ENCODE data around the gene PLEKHN1. TPM values are rescaled to one million over a fixed set of nuclear protein-coding genes. Genes with fewer than 3 reads are reported as not detected.

Gene PLEKHN1
- total and polyA plus RNA-seq, 2 donors (not counting 3 experiments of a cell fraction or from before 2014, with no cell fraction given) = 0.29 to 0.88 TPM

DNA sequence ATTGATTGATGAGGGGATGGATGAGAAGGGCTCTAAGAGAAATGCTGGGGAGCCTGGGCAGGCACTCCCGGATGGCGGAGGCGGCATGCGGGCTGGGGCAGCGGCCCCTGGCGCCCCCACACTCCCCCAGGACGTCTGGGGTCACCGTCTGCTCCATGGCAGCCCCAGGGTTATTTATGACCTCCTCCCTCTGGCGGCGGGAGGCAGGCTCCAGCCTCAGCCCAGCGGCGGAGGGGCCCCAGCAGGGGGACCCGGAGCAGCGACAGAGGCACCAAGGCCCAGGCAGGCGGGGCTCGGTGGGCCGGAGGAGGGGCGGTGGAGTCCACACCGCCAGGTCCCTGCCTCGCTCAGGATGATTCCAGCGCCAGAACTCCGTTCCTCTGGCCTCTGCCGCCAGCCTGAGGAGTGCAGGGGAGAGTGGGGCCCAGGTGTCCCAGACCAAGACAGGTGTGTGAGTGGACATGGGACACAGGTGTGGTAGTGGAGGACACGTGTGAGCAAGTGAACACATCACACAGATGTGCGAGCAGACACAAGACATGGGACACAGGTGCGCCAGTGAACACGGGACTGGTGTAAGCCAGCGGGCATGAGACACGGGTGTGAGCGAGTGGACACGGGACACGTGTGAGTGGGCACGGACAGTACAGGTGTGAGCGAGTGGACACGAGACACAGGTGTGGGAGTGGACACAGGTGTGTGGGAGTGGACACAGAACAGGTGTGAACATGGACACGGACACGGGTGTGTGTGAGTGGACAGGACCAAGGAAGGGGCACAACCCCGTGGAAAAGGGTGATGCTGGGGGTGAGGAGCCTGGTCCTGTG, 45.1 kb upstream of the PLEKHN1 start:
- no peaks in the 10 kb centered on the region for H4K20me1 ChIP-seq (replicated peaks; ENCODE audit: control insufficient read depth, extremely low read depth, insufficient read depth, low read length)
- intact Hi-C loops (cut with micrococcal nuclease) = loop anchor here (5.0 kb wide), 1 partner anchor 36 kb away; the partner anchor contains the start of gene NOC2L
- no peak overlapping the region for H3K4me3 ChIP-seq (replicated peaks in 1 of 3; ENCODE audit: insufficient read depth in 1 of 3, low read depth in 1 of 3, low read length in 3 of 3)
- ChIA-PET POLR2A (no interaction called here), CTCF (interaction anchor here (1.0 kb wide), 3 partner anchors 17 to 81 kb away, joined by 3 to 4 read pairs (median 3); no protein-coding TSS in a partner anchor)
- BruUV-seq (replicated peaks) = no TSS peak
- H3K36me3 ChIP-seq (ENCODE audit: control insufficient read depth in 2 of 2, extremely low read depth in 1 of 2, insufficient read depth in 2 of 2, low read length in 2 of 2) = no peaks in the 10 kb centered on the region
- H3K4me1 ChIP-seq (ENCODE audit: control insufficient read depth, extremely low read depth, insufficient read depth, low read length) = no peaks in the 10 kb centered on the region
- H3K9me1 ChIP-seq (replicated peaks; ENCODE audit: control insufficient read depth, extremely low read depth, insufficient read depth, low read length) = no peaks in the 10 kb centered on the region
- H3K9me3 ChIP-seq (replicated peaks; ENCODE audit: control insufficient read depth, insufficient read depth, low read length) = no peaks in the 10 kb centered on the region
- no peak overlapping the region for H3K27ac ChIP-seq (ENCODE audit: insufficient read depth, low read depth, low read length)
- no peak for TF ChIP-seq MYC (IDR thresholded peaks at IDR 0.05; ENCODE audit: low read depth, low read length)
- TF ChIP-seq, protein P1, sequence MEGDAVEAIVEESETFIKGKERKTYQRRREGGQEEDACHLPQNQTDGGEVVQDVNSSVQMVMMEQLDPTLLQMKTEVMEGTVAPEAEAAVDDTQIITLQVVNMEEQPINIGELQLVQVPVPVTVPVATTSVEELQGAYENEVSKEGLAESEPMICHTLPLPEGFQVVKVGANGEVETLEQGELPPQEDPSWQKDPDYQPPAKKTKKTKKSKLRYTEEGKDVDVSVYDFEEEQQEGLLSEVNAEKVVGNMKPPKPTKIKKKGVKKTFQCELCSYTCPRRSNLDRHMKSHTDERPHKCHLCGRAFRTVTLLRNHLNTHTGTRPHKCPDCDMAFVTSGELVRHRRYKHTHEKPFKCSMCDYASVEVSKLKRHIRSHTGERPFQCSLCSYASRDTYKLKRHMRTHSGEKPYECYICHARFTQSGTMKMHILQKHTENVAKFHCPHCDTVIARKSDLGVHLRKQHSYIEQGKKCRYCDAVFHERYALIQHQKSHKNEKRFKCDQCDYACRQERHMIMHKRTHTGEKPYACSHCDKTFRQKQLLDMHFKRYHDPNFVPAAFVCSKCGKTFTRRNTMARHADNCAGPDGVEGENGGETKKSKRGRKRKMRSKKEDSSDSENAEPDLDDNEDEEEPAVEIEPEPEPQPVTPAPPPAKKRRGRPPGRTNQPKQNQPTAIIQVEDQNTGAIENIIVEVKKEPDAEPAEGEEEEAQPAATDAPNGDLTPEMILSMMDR (IDR thresholded peaks at IDR 0.05; ENCODE audit: extremely low read depth in 1 of 2, insufficient read depth in 1 of 2, low read depth in 1 of 2, low read length in 2 of 2) = peak; percentile 20 to 58
- TF ChIP-seq, protein P2, sequence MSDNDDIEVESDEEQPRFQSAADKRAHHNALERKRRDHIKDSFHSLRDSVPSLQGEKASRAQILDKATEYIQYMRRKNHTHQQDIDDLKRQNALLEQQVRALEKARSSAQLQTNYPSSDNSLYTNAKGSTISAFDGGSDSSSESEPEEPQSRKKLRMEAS (IDR thresholded peaks at IDR 0.05; ENCODE audit: insufficient read depth, insufficient read length) = no peak
- no peak for TF ChIP-seq POLR2A (IDR thresholded peaks at IDR 0.05; ENCODE audit: low read depth, low read length)
- no peak for TF ChIP-seq EZH2 (IDR thresholded peaks at IDR 0.05; ENCODE audit: borderline replicate concordance, low read depth, low read length, severe bottlenecking)
- no peak for TF ChIP-seq JUN (IDR thresholded peaks at IDR 0.05; ENCODE audit: borderline replicate concordance, insufficient read depth, insufficient read length, low read depth)
- no peak for TF ChIP-seq GATA2 (IDR thresholded peaks at IDR 0.05; ENCODE audit: insufficient read depth, insufficient read length, low read depth, low read length)
- no peak for TF ChIP-seq FOS (IDR thresholded peaks at IDR 0.05; ENCODE audit: borderline replicate concordance, insufficient read depth, low read length)
- TF ChIP-seq POLR2AphosphoS5 (IDR thresholded peaks at IDR 0.05; ENCODE audit: insufficient read depth, low read depth, low read length) = peak; percentile 43
- peak; percentile 56 for DNase-seq (ENCODE audit: low read depth, low spot score)
- H2AFZ ChIP-seq (ENCODE audit: low read depth, low read length) = no peak overlapping the region
- peak; percentile 52 for FAIRE-seq
- dilution Hi-C loops (cut with MboI; ENCODE audit: extremely low pct_ligation_motif_present, low sequenced_read_pairs) = no loop called here
- H3K9ac ChIP-seq (replicated peaks; ENCODE audit: extremely low read depth, insufficient read depth, low read length) = no peak overlapping the region
- no peaks in the 10 kb centered on the region for H3K79me2 ChIP-seq (ENCODE audit: control insufficient read depth, insufficient read depth, low read length)
- peaks cover 15 to 22% of the 10 kb centered on the region in 2 experiments for H3K27me3 ChIP-seq (ENCODE audit: control insufficient read depth in 2 of 2, insufficient read depth in 2 of 2, low read length in 2 of 2)
- H3K4me2 ChIP-seq (ENCODE audit: insufficient read depth, low read length) = no peak overlapping the region

Measured in endothelial cell of umbilical vein (primary cell).